Loucy (cell line): ENCODE measurements around the gene SERPINF2.

Experiments used
- EZH2phosphoT487 ChIP-seq: fragments of 200-600 bp; IDR thresholded peaks from 2 replicates; pipeline ENCODE4 v1.6.1; 2018; ENCODE audit warnings: antibody characterized with exemption, mild to moderate bottlenecking, moderate library complexity, borderline replicate concordance
- TF ChIP-seq, protein P1 (sequence below): fragments of 200-600 bp; sonication (generic); conservative IDR thresholded peaks from 2 replicates; pipeline ENCODE4 v1.5.1; 2014; ENCODE audit warnings: mild to moderate bottlenecking, antibody characterized with exemption, low read length

DNA sequence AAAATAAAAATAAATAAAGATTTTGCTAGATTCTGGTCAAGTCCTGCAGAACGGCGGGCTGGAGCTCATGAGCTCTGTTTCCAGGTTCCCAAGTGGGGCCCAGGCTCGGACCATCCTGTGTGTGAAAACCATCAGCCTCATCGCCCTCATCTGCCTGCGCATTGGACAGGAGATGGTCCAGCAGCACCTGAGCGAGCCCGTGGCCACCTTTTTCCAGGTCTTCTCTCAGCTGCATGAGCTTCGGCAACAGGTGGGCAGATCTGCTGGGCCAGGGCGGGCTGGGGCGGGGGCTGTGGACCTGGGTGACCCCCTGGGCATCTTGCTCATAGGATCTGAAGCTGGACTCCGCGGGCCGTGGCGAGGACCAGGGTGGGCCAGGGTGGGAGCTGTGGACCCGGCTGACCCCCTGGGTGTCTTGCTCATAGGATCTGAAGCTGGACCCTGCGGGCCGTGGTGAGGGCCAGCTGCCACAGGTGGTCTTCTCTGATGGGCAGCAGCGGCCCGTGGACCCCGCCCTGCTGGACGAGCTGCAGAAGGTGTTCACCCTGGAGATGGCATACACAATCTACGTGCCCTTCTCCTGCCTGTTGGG lies 10.3 kb upstream of the SERPINF2 start:
- TF ChIP-seq, protein P1, sequence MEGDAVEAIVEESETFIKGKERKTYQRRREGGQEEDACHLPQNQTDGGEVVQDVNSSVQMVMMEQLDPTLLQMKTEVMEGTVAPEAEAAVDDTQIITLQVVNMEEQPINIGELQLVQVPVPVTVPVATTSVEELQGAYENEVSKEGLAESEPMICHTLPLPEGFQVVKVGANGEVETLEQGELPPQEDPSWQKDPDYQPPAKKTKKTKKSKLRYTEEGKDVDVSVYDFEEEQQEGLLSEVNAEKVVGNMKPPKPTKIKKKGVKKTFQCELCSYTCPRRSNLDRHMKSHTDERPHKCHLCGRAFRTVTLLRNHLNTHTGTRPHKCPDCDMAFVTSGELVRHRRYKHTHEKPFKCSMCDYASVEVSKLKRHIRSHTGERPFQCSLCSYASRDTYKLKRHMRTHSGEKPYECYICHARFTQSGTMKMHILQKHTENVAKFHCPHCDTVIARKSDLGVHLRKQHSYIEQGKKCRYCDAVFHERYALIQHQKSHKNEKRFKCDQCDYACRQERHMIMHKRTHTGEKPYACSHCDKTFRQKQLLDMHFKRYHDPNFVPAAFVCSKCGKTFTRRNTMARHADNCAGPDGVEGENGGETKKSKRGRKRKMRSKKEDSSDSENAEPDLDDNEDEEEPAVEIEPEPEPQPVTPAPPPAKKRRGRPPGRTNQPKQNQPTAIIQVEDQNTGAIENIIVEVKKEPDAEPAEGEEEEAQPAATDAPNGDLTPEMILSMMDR = no peak
- no peak for TF ChIP-seq EZH2phosphoT487
